Fibroblast of lung (primary cell): ENCODE measurements around the gene ANKRD53. TPM values are rescaled to one million over a fixed set of nuclear protein-coding genes. Genes with fewer than 3 reads are reported as not detected.
A peak's percentile ranks its signal among the peaks of the same experiment; 100 is the strongest.

Experiments used
- DNase-seq, 2 donors: peaks; one replicate each; pipeline versions ENCODE4 v3.0.0 to v3.0.0-alpha.2; 2010; ENCODE audit warnings: low read depth in 2 of 2
- H2AFZ ChIP-seq: 2 replicates; pipeline ENCODE4 v1.5.1; 2012; ENCODE audit warnings: low read length, control low read depth, inconsistent platforms
- H3K27ac ChIP-seq: 2 replicates; pipeline ENCODE4 v1.5.1; 2011; ENCODE audit warnings: low read length, control low read depth; ENCODE audit not compliant: insufficient read depth
- H3K27me3 ChIP-seq: 2 replicates; pipeline ENCODE4 v1.5.1; 2011; ENCODE audit warnings: mild to moderate bottlenecking, low read length; ENCODE audit not compliant: control insufficient read depth, insufficient read depth
- H3K36me3 ChIP-seq: 2 replicates; pipeline ENCODE4 v1.5.1; 2011; ENCODE audit warnings: low read length; ENCODE audit not compliant: control insufficient read depth, insufficient read depth
- H3K4me1 ChIP-seq: 2 replicates; pipeline ENCODE4 v1.5.1; 2011; ENCODE audit warnings: low read length; ENCODE audit not compliant: control insufficient read depth, insufficient read depth; ENCODE audit errors: extremely low read depth
- H3K4me2 ChIP-seq: 2 replicates; pipeline ENCODE4 v1.5.1; 2011; ENCODE audit warnings: low read length, control low read depth; ENCODE audit not compliant: insufficient read depth; ENCODE audit errors: extremely low read depth
- H3K4me3 ChIP-seq, 4 experiments: fragments of 200-600 bp in 1 of 4; sonication (generic) in 1 of 4; replicated peaks in 1 of 4; 2 replicates each; pipeline ENCODE4 v1.5.1; 2011 to 2016; ENCODE audit warnings: low read length in 4 of 4, low read depth in 3 of 4, mild to moderate bottlenecking in 3 of 4, control low read depth in 2 of 4, inconsistent platforms in 1 of 4, mixed read lengths in 1 of 4; ENCODE audit not compliant: insufficient read depth in 1 of 4; ENCODE audit errors: control extremely low read depth in 1 of 4
- H3K79me2 ChIP-seq: 2 replicates; pipeline ENCODE4 v1.5.1; 2012; ENCODE audit warnings: mild to moderate bottlenecking, low read length, inconsistent platforms; ENCODE audit not compliant: control insufficient read depth, insufficient read depth
- H3K9ac ChIP-seq: 2 replicates; pipeline ENCODE4 v1.5.1; 2011; ENCODE audit warnings: mild to moderate bottlenecking, low read length, control low read depth; ENCODE audit not compliant: insufficient read depth
- H3K9me3 ChIP-seq: 2 replicates; pipeline ENCODE4 v1.5.1; 2012; ENCODE audit warnings: low read depth, low read length; ENCODE audit not compliant: control insufficient read depth, insufficient read depth
- H4K20me1 ChIP-seq: 2 replicates; pipeline ENCODE4 v1.5.1; 2011; ENCODE audit warnings: low read length; ENCODE audit not compliant: control insufficient read depth, insufficient read depth; ENCODE audit errors: extremely low read depth
- CTCF ChIP-seq, 2 donors: IDR thresholded peaks in 1 of 2; conservative IDR thresholded peaks in 1 of 2; 1 replicate in 1 of 2; 2 replicates in 1 of 2; pipeline ENCODE4 v1.5.1; 2011 to 2012; ENCODE audit warnings: low read length in 2 of 2, control low read depth in 1 of 2, inconsistent platforms in 1 of 2, low read depth in 1 of 2, mild to moderate bottlenecking in 1 of 2
- EZH2 ChIP-seq: IDR thresholded peaks from 2 replicates; pipeline ENCODE4 v1.5.1; 2012; ENCODE audit warnings: low read length, control low read depth, mild to moderate bottlenecking; ENCODE audit errors: missing control alignments
- polyA plus RNA-seq, 2 donors: library from polyadenylated mRNA; depleted of rRNA in 1 of 2; stranded (reverse) in 1 of 2; unstranded in 1 of 2; fragments of >200 nt; gene quantifications; 2 replicates each; pipeline ENCODE4 v1.2.1, GENCODE V29; 2011 to 2012; ENCODE audit warnings: missing spikeins in 1 of 2
- total RNA-seq: library from RNA; depleted of rRNA; stranded (reverse); fragments of >200 nt; gene quantifications from 2 replicates; pipeline ENCODE4 v1.2.1, GENCODE V29; 2014

ANKRD53 gene
- total and polyA plus RNA-seq, 2 donors (not counting 1 experiment from before 2014, with no cell fraction given): 0.58 to 1.3 TPM

GRCh38 chr2:70960833-70961647 lies 17.4 kb upstream of the ANKRD53 start:
- no peaks in the 10 kb centered on the region for H4K20me1 ChIP-seq

GRCh38 chr2:70961648-70961994 lies 16.8 kb upstream of the ANKRD53 start:
- Histone ChIP-seq H3K36me3 (no peaks in the 10 kb centered on the region), H2AFZ (no peak overlapping the region), H3K4me3 (no peak overlapping the region), H3K27me3 (no peaks in the 10 kb centered on the region), H3K4me1 (no peaks in the 10 kb centered on the region), H3K27ac (no peak overlapping the region), H3K79me2 (no peaks in the 10 kb centered on the region), H4K20me1 (no peaks in the 10 kb centered on the region), H3K9me3 (no peaks in the 10 kb centered on the region), H3K4me2 (no peak overlapping the region), H3K9ac (no peak overlapping the region)
- no peak for DNase-seq
- TF ChIP-seq EZH2 (no peak), CTCF (conservative IDR thresholded peaks at IDR 0.05 in 1 of 2, IDR thresholded peaks at IDR 0.05 in 1 of 2; ENCODE audit: low read depth in 1 of 2, low read length in 2 of 2) (no peak)

More at GRCh38 chr2:70960833-70961647, 17.4 kb upstream of the ANKRD53 start:
- H3K79me2 ChIP-seq: no peaks in the 10 kb centered on the region
- no peaks in the 10 kb centered on the region for H3K9me3 ChIP-seq
- no peak overlapping the region for H3K4me2 ChIP-seq
- TF ChIP-seq CTCF (conservative IDR thresholded peaks at IDR 0.05 in 1 of 2, IDR thresholded peaks at IDR 0.05 in 1 of 2; ENCODE audit: low read depth in 1 of 2, low read length in 2 of 2) (peak in 1 of 2 donors; percentile 9), EZH2 (no peak)
- H2AFZ ChIP-seq: no peak overlapping the region
- no peak overlapping the region for H3K4me3 ChIP-seq
- H3K9ac ChIP-seq: no peak overlapping the region
- H3K27me3 ChIP-seq: no peaks in the 10 kb centered on the region
- DNase-seq: no peak
- H3K4me1 ChIP-seq: no peaks in the 10 kb centered on the region
- no peaks in the 10 kb centered on the region for H3K36me3 ChIP-seq
- no peak overlapping the region for H3K27ac ChIP-seq

- Histone ChIP-seq H3K4me2 (no peak overlapping the region), H3K27me3 (no peaks in the 10 kb centered on the region), H3K9me3 (no peaks in the 10 kb centered on the region), H3K27ac (no peak overlapping the region), H4K20me1 (no peaks in the 10 kb centered on the region), H3K79me2 (no peaks in the 10 kb centered on the region), H2AFZ (no peak overlapping the region), H3K4me3 (no peak overlapping the region), H3K36me3 (no peaks in the 10 kb centered on the region), H3K9ac (no peak overlapping the region), H3K4me1 (no peaks in the 10 kb centered on the region)
- TF ChIP-seq EZH2 (no peak), CTCF (conservative IDR thresholded peaks at IDR 0.05 in 1 of 2, IDR thresholded peaks at IDR 0.05 in 1 of 2; ENCODE audit: low read depth in 1 of 2, low read length in 2 of 2) (no peak)
- no peak for DNase-seq
Observed at GRCh38 chr2:70962211-70962884, 16.1 kb upstream of the ANKRD53 start.
